ENCODE data around the gene DNALI1.

DNA sequence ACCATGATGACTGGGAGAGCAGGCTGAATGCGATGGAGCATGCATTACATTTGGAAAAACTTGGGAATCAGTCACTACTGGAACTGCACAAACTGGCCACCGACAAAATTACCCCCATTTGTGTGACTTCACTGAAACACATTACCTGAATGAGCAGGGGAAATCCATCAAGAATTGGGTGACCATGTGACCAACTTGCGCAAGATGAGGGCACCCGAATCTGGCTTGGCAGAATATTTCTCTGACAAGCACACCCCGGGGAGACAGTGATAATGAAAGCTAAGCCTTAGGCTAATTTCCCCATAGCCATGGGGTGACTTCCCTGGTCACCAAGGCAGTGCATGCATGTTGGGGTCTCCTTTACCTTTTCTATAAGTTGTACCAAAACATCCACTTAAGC, 11.7 kb upstream of the DNALI1 start:
- TF ChIP-seq, protein P1, sequence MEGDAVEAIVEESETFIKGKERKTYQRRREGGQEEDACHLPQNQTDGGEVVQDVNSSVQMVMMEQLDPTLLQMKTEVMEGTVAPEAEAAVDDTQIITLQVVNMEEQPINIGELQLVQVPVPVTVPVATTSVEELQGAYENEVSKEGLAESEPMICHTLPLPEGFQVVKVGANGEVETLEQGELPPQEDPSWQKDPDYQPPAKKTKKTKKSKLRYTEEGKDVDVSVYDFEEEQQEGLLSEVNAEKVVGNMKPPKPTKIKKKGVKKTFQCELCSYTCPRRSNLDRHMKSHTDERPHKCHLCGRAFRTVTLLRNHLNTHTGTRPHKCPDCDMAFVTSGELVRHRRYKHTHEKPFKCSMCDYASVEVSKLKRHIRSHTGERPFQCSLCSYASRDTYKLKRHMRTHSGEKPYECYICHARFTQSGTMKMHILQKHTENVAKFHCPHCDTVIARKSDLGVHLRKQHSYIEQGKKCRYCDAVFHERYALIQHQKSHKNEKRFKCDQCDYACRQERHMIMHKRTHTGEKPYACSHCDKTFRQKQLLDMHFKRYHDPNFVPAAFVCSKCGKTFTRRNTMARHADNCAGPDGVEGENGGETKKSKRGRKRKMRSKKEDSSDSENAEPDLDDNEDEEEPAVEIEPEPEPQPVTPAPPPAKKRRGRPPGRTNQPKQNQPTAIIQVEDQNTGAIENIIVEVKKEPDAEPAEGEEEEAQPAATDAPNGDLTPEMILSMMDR (IDR thresholded peaks at IDR 0.05), result no peak
- TF ChIP-seq EZH2 (IDR thresholded peaks at IDR 0.05), result no peak
- TF ChIP-seq EZH2phosphoT487 (IDR thresholded peaks at IDR 0.05), result no peak

Measured in neural progenitor cell (in vitro differentiated cells).